GM12892 (cell line): ENCODE measurements around the gene NRCAM.

ENCODE experiments used
- POLR2A ChIP-seq: IDR thresholded peaks from 2 replicates; pipeline ENCODE4 v1.6.1; 2011; ENCODE audit warnings: low read depth, low read length, control low read depth
- POLR2AphosphoS5 ChIP-seq: IDR thresholded peaks from 2 replicates; pipeline ENCODE4 v1.6.1; 2011; ENCODE audit warnings: low read depth, low read length, control low read depth

DNA sequence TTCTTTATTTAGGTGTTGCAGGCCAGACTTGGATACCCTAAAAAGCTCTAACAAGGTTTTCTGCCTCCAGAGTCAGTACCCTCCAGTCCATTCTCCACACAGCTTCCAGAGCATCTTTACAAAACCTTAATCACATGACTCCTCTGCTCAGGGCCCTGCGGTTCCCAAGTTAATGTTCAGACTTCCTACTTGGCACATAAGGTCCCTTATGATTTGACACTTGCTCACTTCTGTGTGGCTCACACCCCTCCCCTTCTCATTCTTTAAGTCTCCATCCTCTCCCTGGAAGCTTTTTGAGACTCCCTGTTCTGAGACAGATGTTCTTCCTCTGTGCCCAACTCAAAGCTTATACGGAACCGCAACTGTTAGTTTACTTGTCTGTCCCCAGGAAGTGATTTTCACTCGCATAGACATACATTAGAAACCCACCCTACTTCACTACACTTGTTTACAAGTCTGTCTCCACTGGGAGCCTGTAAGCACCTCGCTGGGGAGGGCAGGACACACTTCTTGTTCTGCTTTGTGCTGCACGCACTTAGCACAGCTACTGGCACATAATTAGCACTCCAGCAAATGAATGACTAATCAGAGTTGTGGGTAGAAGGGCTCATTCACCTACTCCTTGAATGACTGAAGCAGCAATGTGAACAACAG, 171.8 kb downstream of the NRCAM start:
- TF ChIP-seq POLR2AphosphoS5 = no peak
- TF ChIP-seq POLR2A = no peak
